Measurements from ENCODE around the gene SAP30L.

SAP30L gene

DNA sequence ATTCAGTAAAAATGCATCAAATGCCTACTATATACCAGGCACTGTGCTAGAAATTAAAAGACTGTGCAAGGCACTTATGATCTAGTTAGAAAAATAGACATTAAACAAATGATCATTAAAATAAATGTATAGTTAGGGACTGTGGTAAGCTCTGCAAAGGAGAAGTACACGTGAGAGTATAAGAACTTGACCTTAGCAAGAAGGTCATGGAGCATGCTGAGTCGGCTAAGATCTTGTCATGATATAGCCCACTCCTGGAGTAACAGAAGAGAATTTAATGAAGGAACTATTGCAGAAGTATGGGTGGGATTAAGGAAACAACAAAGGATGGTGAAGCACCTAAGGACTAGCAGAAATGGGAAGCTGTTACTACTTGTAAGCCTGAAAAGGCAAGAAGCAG is 23.5 kb upstream of the SAP30L start:
- no peak for DNase-seq

DNA sequence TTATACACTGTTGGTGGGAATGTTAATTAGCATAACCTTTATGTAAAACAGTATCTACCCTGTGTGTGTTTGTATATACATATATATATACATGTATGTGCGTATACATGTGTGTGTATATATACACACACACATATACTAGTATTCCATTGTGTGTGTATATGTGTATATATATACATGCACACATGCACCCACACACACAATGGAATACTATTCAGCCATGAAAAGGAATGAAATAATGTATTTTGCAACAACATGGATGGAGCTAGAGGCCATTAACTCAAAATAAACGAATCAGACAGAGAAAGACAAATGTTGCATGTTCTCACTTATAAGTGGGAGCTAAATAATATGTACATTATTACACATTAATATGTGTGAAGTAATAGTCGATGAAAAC is 17.6 kb upstream of the SAP30L start:
- no peak for DNase-seq

DNA sequence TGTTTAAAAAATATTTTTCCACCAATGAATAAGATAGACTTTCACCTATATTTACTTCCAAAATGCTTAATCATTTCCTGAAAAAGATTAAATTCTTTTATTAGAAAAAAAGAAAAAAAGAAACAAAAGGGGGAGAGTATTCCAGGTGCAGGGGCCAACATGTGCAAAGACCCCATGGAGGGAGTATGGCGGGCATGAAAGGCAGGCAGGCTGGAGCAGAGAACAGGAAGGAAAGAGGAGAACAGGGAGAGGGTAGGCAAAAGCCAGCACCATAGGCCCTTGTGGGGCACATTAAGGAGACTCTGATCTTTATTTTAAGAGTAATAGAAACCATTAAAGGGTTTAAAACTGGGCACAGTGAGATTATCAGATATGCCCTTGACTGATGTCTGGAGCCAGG is 16.5 kb upstream of the SAP30L start:
- DNase-seq: no peak

DNA sequence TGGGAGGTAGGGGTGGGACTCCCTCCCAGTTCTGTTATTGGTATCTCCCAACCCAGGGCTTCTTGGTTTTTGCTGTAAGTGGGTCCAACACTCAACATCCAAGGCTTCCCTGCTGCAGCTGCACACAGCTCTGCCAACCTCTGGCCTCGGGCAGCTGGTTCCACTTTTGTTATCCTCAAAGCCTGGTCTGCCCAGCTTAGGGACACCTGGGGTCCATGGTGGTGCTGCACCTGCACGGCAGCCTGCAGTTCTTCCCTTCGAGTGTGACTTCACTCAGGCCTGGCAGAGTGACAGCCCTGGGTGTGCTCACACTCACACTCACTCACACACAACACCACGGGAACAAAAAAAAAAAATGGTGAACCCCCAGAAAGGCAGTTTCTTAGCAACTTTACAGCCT is 15.3 kb upstream of the SAP30L start:
- no peak for DNase-seq

DNA sequence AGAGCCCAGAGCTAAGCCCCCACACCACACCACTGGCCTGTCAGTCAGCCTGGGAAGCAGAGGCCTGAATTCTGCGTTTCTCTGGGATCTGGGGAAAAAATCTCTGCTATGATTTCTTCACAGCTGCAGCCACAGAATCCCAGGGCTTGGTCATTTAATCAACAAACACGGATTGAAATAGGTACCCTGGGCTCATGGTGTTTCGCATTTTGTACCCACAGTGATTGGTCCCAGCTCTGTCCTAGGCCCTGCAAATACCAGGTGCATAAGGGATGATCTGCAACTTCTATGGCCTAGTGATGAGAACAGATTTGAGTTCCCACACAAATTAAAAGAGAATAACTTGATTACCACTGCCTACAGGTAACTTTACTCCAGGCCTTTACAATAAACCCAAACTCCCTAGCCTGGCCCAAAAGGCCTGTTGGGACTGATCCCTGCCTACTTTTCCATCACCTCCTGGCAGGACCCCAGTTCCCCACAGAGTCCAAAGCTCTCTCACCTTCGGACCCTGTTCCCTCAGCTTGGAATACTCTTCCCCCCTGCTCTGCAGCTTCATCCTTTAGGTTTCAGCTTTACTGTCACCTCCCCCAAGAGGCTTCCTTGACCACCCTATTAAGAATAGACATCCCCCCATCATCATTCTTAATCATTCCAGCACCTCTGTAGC is 14.7 kb upstream of the SAP30L start:
- no peak for DNase-seq

DNA sequence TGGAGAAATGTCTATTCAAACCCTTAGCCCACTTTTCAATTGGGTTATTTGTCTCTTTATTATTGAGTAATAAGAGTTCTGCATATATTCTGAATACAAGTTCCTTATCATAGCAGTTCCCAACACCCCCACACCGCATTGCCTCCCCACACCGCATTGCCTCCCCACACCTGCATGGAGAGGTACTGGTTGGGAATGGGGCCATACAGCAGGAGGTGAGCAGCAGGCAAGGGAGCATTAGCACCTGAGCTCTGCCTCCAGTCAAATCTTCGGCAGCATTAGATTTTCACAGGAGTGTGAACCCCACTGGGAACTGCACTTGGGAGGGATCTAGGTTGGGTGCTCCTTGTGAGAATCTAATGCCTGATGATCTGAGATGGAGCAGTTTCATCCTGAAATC is 10.6 kb upstream of the SAP30L start:
- DNase-seq: no peak

DNA sequence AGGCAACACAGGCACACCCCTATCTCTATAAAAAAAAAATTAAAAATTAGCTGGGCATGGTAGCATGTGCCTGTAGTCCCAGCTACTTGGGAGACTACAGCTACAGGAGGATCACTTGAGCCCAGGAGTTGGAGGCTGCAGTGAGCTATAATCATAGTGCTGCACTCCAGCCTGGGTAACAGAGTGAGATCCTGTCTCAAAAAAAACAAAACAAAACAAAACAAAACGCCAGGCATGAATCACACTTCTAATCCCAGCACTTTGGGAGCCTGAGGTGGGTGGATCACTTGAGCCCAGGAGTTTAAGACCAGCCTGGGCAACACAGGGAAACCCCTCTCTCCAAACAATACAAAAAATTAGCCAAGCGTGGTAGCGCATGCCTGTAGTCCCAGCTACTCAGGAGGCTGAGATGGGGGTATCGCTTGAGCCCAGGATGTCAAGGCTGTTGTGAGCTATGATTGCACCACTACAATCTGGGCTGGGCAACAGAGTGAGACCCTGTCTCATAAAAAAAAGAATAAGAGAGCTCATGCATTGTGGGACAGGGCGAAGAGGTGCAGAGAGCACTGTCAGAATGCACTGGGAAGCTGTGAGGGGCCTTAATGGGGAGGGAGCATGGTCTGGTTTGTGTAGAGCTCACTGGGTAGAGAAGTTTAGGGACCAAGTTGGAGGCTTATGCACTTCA is 8.4 kb upstream of the SAP30L start:
- no peak for DNase-seq

DNA sequence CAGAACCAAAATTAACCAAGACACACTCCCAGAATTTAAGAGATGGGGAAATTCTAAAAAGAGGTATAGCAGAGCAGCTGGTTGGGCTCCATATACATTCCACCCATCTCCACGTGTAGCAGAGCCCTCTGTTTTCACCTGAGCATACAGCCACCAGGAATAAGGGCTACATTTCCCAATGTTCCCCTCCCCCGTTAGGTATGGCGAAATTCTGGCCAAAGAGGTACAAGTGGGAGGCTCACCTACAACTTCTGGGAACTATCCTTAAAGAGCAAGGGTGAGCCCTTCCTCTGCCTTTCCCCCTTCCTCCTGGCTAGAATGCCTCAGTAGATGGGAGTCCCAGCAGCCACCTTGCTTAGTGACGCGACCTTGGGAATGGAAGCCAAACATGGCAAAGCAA is 5.3 kb upstream of the SAP30L start:
- no peak for DNase-seq

DNA sequence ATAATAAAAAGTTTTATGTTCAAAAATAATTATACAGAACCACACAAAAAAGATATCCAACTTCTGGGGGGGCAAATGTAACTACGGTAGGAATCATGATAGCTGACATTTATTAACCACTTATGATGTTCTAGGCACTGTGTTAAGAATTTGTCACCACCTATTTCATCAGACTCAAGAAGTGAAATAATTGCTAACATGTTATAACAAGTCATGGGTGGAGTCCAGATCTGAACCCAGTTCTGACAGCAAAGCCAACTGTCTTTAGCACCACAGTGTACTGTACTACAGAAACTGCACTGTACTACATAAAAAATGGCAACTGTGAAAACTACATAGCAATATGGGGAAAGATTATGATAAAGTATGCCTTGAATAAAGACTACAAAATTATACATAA is 3.0 kb upstream of the SAP30L start:
- no peak for DNase-seq

DNA sequence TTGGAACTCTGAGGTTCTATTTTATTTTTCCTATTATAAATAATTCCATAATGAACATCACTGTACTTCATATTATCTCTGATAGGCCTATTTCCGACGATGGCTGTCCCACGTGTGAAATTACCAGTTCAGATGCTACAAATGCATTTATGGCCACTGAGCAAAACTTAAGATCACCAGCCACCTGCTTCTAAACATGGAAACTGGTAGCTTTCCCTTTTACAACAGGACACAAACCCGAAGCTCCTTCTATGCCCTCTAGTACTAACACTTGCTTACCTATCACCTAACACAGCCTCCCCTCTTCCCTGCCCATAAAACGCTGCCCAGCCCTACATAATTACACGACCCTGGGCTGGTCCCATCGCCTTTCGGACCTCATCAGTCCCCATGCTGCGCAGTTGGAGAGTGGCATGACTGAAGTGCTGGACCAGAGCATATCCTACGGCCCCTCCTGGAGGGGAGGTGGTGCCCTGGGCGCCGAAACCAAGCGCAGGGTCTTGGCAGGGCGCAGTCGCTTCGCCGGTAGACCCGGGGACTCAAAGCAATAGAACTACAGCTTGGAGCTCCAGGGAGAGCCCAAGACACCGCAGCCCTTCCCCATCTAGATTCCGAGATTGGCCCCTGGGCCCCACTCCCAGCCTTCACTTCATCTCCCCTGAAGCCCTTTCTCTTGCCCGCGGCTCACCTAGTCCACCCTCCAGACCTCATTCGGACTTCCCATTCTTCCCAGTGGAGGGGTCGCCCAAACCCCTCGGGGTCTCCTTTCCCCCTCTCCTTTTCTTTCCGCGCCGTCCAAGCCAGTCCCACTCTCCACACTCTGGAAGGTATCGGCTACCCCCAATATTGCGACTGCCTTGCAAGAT is 1.0 kb upstream of the SAP30L start:
- DNase-seq: peak; percentile 32

DNA sequence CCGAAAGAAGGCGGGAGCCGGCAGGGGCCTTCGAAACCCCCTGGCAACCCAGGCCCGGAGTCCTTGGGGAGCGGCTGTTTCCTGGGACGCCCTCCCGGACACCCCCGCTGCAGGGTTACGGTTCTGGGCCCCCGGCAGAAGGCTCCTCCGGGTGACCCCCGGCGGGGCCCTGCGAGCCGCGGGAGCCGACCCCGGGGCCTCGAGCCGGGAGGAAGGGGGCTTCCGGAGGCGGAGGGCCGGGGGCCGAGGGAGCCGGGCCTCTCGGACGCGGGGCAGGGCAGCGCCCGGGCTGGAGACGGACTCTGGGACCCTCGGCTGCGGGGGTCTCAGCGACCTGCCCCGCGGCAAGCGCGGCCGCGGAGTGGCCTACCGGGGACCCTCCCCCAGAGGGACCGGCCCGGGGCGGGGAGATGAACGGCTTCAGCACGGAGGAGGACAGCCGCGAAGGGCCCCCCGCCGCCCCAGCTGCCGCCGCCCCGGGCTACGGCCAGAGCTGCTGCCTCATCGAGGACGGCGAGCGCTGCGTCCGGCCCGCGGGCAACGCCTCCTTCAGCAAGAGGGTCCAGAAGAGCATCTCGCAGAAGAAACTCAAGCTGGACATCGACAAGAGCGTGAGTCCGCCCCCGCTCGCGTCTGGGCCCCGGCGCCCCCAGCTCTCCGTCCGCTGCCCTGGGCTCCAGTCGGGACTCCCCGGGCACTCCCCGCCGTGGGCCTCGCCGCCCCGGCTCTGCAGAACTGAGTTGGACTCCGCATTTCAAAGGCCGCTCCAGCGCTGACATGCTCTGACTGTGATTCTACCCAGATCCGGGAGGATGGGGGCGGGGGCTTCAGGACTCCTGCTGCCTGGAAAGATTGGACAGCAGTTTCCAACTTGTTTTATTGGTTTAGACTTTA is 645 bp downstream of the SAP30L start:
- DNase-seq: peak; percentile 82

DNA sequence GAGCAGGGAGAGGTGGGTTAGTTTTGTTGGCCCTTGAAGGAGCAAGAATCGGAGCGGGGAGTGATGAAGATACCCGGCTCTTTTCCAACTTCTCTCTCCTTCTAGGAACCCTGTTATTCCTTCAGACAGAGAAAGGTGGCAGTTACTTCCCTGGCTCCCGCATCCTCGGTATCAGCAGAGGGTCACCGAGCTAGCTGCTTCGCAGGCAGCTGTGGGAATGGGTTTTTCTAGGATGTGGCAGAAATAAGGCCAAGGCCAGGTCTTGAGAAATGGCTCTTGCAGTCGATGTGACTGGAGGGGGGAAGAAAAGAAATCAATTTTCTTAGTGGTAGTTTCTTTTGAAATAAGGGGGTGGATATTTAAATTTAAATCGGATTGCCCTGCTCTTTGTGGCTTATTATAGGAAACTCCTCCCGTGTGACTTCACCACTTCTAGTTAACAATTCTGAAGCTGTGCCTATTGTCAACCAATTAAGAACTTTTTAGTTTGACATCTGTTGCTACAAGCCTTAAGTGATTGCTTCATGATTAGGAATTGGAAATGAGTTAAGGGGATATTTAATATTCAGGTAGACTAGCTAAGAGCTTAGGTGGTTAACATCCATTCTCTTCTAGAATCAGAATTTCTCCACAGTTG is 1.4 kb downstream of the SAP30L start:
- no peak for DNase-seq

DNA sequence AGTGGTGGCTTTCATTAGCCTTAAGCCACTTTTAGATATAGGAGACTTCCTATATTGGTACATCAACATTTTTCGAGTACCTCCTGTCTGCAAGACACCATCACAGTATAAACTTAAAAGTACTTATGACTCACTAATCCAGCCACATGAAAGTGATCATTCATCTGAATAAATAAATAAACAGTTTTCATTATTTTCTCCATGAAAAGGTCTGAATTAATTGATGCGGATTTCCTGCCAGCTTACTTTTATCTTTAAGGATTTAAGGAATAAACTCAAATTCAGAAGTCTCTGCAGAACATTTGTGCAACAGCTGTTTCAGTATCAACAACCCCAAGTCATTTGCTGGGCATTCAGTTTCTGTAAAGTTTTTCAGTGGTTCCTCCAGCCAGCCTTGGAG is 4.0 kb downstream of the SAP30L start:
- no peak for DNase-seq

DNA sequence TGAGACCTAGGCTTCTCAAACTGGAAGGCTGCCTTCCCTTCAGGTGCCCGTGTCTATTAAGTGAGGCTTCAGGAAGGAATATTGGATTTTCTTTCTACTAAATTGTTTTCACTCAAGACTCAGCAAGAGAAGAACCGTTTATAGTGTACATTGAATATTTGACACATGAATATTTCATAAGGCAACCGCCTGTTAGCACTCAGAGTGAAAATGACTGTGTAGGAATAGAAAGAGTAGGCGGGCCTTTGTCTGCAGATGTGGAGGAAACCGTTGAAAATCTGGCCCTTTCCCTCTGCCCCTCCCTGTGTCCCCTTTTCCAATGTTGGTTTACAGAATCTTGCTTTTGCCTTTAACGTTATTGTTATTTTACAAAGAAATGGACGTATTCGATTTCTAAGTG is 6.2 kb downstream of the SAP30L start:
- no peak for DNase-seq

DNA sequence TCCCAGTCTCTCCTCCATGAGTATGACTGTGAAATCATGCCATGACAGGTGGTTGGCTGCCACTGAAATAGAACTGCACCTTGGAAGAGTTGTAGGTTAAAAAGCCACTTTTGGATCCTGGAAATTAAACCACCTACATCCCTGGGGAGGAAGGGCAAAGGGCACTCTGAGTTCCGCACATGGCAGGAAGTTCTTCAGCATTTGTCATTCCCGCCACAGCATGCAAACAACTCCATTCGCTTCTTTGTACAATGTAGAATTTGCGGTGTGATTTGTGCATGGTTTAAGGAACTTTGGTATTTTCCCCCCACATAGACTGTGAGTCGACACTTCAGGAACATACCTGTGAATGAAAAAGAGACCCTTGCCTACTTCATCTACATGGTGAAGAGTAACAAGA is 9.8 kb downstream of the SAP30L start:
- no peak for DNase-seq

DNA sequence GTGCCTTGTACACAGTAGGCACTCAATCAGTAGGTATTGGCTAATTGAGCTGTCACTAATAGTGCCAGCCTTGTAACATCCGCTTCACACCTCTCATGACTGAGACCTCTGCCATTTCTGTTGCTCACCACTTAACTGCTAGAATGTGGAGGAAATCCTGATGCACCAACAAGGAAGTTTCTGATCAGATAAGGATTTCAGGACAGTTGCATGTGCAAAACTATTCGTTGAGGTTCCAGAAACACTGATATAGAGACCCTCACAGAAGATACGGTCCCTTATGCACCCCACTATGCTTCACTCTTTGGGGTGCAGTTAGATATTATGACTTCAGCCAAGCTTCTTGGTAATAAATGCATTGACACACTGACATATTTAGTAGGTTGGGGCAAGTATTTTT is 10.7 kb downstream of the SAP30L start:
- no peak for DNase-seq

DNA sequence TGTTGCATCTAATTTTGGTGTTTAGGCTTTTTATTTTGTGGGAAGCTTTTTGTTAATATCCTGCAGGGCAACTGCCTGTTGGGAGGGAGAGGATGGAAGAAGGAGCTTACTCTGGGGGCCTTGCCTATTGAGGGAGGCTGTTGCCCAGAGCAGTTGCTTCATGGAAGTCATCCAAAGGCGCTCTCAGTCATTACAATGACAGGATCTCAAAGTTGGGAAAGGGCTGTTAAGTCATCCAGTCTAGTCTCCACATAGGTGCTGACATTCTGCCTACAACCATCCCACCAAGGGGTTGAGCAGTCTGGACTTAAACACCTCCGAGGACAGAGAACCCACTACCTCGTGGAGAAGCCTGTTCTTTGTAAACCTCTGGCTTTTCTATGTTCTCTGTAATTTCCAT is 13.2 kb downstream of the SAP30L start:
- DNase-seq: no peak

DNA sequence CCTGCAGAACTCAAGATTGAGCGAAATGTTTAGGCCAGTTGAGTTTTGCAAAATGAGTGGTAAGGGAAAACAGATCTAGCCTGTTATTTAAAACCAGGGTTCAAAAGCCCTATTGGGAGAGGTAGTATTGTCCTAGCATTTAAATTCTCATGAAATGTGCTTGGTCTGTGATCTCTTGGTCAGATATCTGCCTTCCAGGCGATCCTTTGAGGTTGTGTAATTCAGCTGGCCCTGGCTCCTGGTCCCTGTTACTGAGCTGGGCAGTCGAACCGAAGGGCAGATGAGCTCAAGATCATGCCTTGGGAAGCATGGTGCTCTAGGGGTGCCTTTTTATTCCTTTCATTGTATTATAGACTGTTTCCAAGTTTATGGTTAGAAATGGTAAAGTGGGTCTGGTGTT is 14.4 kb downstream of the SAP30L start:
- no peak for DNase-seq

DNA sequence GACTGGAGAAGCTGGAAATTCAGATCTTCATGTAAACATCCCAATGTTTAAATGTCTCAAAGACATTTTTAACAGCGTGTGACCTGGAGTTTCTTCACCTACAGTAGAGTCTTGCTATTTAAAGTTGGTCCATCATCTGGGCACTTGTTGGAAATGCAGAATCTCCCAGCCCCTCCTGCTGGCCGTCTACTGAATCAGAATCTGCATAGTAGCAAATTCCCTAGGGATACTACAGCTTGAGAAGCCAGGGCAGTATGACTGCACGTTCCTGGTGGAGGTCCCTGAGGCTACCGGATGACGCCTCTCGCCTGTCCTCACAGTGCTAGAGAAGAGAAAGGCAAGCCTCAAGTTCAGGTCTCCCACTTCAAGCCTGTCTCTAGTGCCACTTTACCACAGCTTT is 15.7 kb downstream of the SAP30L start:
- no peak for DNase-seq

DNA sequence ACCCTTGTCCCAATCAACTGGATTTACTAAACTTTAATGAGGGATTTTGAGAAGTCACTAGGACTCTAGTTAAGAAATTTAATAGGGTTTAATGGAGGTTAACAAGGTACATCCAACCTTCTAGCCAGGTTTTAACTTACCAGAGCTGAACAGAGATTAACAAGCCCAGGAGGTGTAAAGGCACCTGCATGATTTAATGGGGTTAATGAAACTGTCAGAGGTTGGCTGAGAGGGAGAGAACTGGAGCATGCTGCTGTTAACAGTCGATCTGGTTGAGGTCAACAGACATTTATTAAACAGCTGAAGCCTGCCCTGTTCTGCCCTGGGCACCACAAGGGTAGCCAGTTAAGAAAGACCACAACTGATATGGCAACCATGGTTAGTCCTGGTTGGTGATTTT is 18.6 kb downstream of the SAP30L start:
- no peak for DNase-seq

DNA sequence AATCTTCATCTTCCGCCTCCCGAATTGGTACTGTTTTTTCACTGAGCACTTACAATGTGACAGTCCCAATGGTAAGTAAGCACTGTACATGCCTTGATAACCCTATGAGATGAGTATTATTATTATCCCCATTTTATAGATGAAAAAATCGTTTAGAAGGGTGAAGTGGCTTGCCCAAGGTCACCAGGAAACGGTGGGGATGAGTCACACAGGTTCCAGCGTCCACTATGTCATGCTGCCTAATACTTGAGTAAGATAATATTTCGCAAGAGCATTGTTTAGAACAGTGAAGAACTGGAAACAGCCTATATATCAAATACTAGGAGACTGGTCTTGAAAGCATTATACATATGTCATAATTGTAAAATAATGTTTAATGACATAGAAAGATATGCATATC is 19.4 kb downstream of the SAP30L start:
- no peak for DNase-seq

DNA sequence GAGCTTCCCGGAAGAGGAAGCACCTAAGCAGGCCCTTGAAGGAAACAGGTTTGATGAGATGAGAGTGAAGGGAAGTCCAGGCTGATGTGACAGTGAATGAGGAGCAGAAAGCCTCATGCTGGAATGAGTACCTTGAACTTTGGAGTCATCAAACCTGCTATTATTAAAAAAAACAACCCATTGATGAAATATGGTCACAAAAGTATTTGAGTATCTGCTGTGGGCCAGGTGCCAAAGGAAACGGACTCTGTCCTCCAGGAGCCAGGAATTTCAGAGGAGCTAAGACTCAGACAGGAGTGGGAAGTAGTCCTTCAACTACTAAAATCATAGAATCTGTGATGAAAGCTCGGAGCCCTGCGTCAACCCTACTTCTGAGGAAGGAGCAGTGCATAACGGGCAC is 20.4 kb downstream of the SAP30L start:
- no peak for DNase-seq

DNA sequence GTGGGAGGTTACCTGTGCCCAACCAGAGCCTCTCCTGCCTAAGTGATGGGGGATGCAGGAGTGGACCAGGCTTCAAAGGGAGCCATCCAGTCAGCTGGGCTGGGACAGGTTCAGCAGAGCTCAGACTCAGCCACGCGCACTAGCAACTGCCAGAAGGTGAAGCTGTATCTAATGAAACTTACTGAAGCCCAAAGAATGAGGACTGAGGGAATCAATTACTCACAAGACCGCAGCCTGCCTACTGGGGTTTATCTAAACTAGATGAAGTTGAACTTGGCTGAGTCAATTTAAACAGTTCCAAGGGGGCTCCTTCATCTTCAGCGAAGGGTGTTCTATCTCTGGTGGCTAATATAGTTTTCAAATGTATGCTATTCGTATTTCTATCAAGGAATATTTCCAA is 20.9 kb downstream of the SAP30L start:
- no peak for DNase-seq
